Neural cell (in vitro differentiated cells): Measurements from ENCODE around the gene HINT2. TPM values are rescaled to one million over a fixed set of nuclear protein-coding genes. Genes with fewer than 3 reads are reported as not detected.

Experiments
- H2AFZ ChIP-seq: fragments of 200-600, 300-800 bp; sonication (generic), shearing (Covaris generic); 2 replicates; pipeline ENCODE4 v1.6.0; 2014; ENCODE audit warnings: low read depth, mild to moderate bottlenecking, antibody characterized with exemption, low read length, moderate library complexity
- H3F3A ChIP-seq: fragments of 200-600 bp; shearing (Covaris generic); 2 replicates; pipeline ENCODE4 v1.6.1; 2016; ENCODE audit warnings: mild to moderate bottlenecking, moderate library complexity, mixed read lengths, antibody characterized with exemption, low read length; ENCODE audit not compliant: insufficient read depth, poor library complexity, severe bottlenecking
- H3K27ac ChIP-seq: fragments of 200-600, 300-800 bp; sonication (generic), shearing (Covaris generic); 2 replicates; pipeline ENCODE4 v1.5.1; 2014; ENCODE audit warnings: mild to moderate bottlenecking, low read length, moderate library complexity
- H3K27me3 ChIP-seq: fragments of 300-800, 200-600 bp; sonication (generic), shearing (Covaris generic); 2 replicates; pipeline ENCODE4 v1.6.0; 2014; ENCODE audit warnings: mild to moderate bottlenecking, low read depth, low read length, moderate library complexity; ENCODE audit not compliant: insufficient read depth
- H3K36me3 ChIP-seq: fragments of 300-800, 200-600 bp; sonication (generic), shearing (Covaris generic); 2 replicates; pipeline ENCODE4 v1.5.1; 2014; ENCODE audit warnings: mild to moderate bottlenecking, antibody characterized with exemption, low read length, moderate library complexity; ENCODE audit not compliant: insufficient read depth
- H3K4me2 ChIP-seq: fragments of 300-800, 200-600 bp; sonication (generic), shearing (Covaris generic); 2 replicates; pipeline ENCODE4 v1.6.0; 2014; ENCODE audit warnings: mild to moderate bottlenecking, low read length
- H3K4me3 ChIP-seq: fragments of 300-800, 200-600 bp; sonication (generic), shearing (Covaris generic); 2 replicates; pipeline ENCODE4 v1.5.1; 2014; ENCODE audit warnings: mild to moderate bottlenecking, low read length, moderate library complexity
- H3K79me2 ChIP-seq: fragments of 200-600 bp; shearing (Covaris generic); replicated peaks from 2 replicates; pipeline ENCODE4 v1.6.0; 2014; ENCODE audit warnings: mild to moderate bottlenecking, low read length, moderate library complexity; ENCODE audit not compliant: insufficient read depth
- H3K9ac ChIP-seq: fragments of 300-800, 200-600 bp; sonication (generic), shearing (Covaris generic); 2 replicates; pipeline ENCODE4 v1.6.1; 2016; ENCODE audit warnings: mild to moderate bottlenecking, low read length, mixed read lengths
- H3K9me2 ChIP-seq: fragments of 200-600 bp; shearing (Covaris generic); 2 replicates; pipeline ENCODE4 v1.6.1; 2016; ENCODE audit warnings: mild to moderate bottlenecking, low read length, mixed read lengths; ENCODE audit not compliant: insufficient read depth
- H3K9me3 ChIP-seq: fragments of 200-600, 300-800 bp; sonication (generic), shearing (Covaris generic); 2 replicates; pipeline ENCODE4 v1.6.1; 2016; ENCODE audit warnings: mild to moderate bottlenecking, mixed run types, low read length, moderate library complexity, mixed read lengths
- H4K20me1 ChIP-seq: fragments of 200-600 bp; shearing (Covaris generic); 2 replicates; pipeline ENCODE4 v1.6.1; 2016; ENCODE audit warnings: mild to moderate bottlenecking, mixed run types; ENCODE audit not compliant: insufficient read depth
- CTCF ChIP-seq: fragments of 450-650 bp; IDR thresholded peaks from 2 replicates; pipeline ENCODE4 v1.5.1; 2014; ENCODE audit warnings: antibody characterized with exemption, mild to moderate bottlenecking, moderate library complexity; ENCODE audit not compliant: poor library complexity, severe bottlenecking
- EP300 ChIP-seq: fragments of 450-650 bp; conservative IDR thresholded peaks from 2 replicates; pipeline ENCODE4 v1.6.1; 2014; ENCODE audit warnings: antibody characterized with exemption, mild to moderate bottlenecking, moderate library complexity; ENCODE audit not compliant: poor library complexity, severe bottlenecking
- EZH2 ChIP-seq: fragments of 200-600, 300-800 bp; shearing (Covaris generic), sonication (generic); IDR thresholded peaks from 2 replicates; pipeline ENCODE4 v1.6.1; 2014; ENCODE audit warnings: antibody characterized with exemption, low read length, borderline replicate concordance, mild to moderate bottlenecking; ENCODE audit not compliant: insufficient read depth, poor library complexity, severe bottlenecking
- MXI1 ChIP-seq: fragments of 450-650 bp; conservative IDR thresholded peaks from 2 replicates; pipeline ENCODE4 v1.6.1; 2014; ENCODE audit warnings: antibody characterized with exemption, mild to moderate bottlenecking; ENCODE audit not compliant: poor library complexity, severe bottlenecking
- POLR2AphosphoS5 ChIP-seq: IDR thresholded peaks from 2 replicates; pipeline ENCODE4 v1.6.1; 2012
- RAD21 ChIP-seq: fragments of 450-650 bp; conservative IDR thresholded peaks from 2 replicates; pipeline ENCODE4 v1.6.1; 2014; ENCODE audit warnings: antibody characterized with exemption, mild to moderate bottlenecking, moderate library complexity
- REST ChIP-seq: IDR thresholded peaks from 2 replicates; pipeline ENCODE4 v1.6.1; 2012; ENCODE audit warnings: borderline replicate concordance
- SMC3 ChIP-seq: fragments of 450-650 bp; conservative IDR thresholded peaks from 2 replicates; pipeline ENCODE4 v1.6.1; 2014; ENCODE audit warnings: antibody characterized with exemption, mild to moderate bottlenecking, moderate library complexity; ENCODE audit not compliant: poor library complexity
- TAF1 ChIP-seq: IDR thresholded peaks from 2 replicates; pipeline ENCODE4 v1.6.1; 2012; ENCODE audit warnings: low read depth
- polyA plus RNA-seq: library from polyadenylated mRNA; depleted of rRNA; stranded (reverse); fragments of >200 nt; gene quantifications from 2 replicates; pipeline ENCODE4 v1.2.3, GENCODE V29; 2014

Gene HINT2
- polyA plus RNA-seq, 1 donor from 2014 or later: 31.0 TPM

- Histone ChIP-seq H3K27me3 (no peaks in the 10 kb centered on the region), H3K9me3 (no peaks in the 10 kb centered on the region), H3K4me3 (no peak overlapping the region), H3K27ac (no peak overlapping the region), H3K9me2 (no peaks in the 10 kb centered on the region), H3K4me2 (no peak overlapping the region), H3K36me3 (peaks cover 4% of the 10 kb centered on the region), H3K79me2 (no peaks in the 10 kb centered on the region), H3F3A (no peaks in the 10 kb centered on the region), H4K20me1 (no peaks in the 10 kb centered on the region), H3K9ac (no peak overlapping the region), H2AFZ (no peak overlapping the region)
- TF ChIP-seq REST (no peak), SMC3 (no peak), MXI1 (no peak), POLR2AphosphoS5 (no peak), EZH2 (no peak), EP300 (no peak), RAD21 (no peak), TAF1 (no peak), CTCF (no peak)
Observed at GRCh38 chr9:35842795-35843194, 28.0 kb upstream of the HINT2 start.

- Histone ChIP-seq H3K27ac (no peak overlapping the region), H3F3A (no peaks in the 10 kb centered on the region), H4K20me1 (no peaks in the 10 kb centered on the region), H2AFZ (no peak overlapping the region), H3K79me2 (no peaks in the 10 kb centered on the region), H3K27me3 (no peaks in the 10 kb centered on the region), H3K4me2 (no peak overlapping the region), H3K9ac (no peak overlapping the region), H3K9me2 (no peaks in the 10 kb centered on the region), H3K36me3 (peaks cover 4% of the 10 kb centered on the region), H3K4me3 (no peak overlapping the region), H3K9me3 (no peaks in the 10 kb centered on the region)
- no peak for TF ChIP-seq SMC3
- TF ChIP-seq CTCF: no peak
- no peak for TF ChIP-seq EP300
- TF ChIP-seq RAD21: no peak
- no peak for TF ChIP-seq TAF1
- no peak for TF ChIP-seq REST
- TF ChIP-seq MXI1: no peak
- TF ChIP-seq POLR2AphosphoS5: no peak
- TF ChIP-seq EZH2: no peak
Observed at GRCh38 chr9:35842020-35842745, 27.3 kb upstream of the HINT2 start.
